GM21526 (cell line): ENCODE data around the gene RPE.

Source experiments
- ATAC-seq: cut with Tn5 transposase; IDR thresholded peaks from one replicate; pipeline ENCODE4 v1.9.1; 2021; ENCODE audit warnings: moderate library complexity; ENCODE audit not compliant: unreplicated experiment, low FRiP score

RPE gene

DNA sequence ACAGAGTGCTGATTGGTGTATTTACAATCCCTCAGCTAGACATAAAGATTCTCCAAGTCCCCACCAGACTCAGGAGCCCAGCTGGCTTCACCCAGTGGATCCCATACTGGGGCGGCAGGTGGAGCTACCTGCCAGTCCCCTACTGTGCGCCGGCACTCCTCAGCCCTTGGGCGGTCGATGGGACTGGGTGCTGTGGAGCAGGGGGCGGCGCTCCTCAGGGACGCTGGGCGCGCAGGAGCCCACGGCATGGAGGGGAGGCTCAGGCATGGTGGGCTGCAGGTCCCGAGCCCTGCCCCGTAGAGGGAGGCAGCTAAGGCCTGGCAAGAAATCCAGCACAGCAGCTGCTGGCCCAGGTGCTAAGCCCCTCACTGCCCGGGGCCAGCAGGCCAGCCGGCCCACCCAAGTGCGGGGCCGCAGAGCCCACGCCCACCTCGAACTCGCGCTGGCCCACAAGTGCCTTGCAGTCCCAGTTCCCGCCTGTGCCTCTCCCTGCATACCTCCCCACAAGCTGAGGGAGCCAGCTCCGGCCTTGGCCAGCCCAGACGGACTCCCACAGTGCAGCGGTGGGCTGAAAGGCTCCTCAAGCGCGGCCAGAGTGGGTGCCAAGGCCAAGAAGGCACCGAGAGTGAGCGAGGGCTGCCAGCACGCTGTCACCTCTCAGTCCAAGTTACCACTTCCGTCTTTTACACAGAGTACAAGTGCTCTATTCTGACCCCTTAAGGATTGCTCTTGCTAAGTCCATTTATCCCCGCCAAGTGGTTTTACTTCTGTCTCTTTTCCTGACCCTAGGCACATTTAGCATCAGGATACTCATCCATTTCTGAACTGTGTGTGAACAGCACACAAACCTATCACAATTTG, 1.7 kb upstream of the RPE start:
- ATAC-seq = no peak

DNA sequence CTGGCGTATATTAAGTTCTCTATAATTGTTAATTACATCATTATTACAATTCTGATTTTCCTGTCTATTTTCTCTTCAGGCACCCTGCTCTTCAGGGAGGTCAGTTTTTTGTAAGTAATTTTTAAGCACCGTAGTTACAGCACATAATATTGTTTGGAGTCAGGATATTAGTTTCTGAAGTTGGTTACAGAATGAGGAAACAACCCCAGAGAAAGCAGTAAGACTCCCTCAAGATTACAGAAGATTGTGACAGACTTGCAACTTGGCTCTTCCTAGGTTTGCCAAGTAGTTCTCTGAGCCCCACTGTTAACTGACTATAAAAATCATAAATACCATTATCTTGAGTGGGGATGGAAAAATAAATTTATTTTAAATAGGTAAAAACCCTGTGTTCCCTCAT, 921 bp downstream of the RPE start:
- no peak for ATAC-seq

DNA sequence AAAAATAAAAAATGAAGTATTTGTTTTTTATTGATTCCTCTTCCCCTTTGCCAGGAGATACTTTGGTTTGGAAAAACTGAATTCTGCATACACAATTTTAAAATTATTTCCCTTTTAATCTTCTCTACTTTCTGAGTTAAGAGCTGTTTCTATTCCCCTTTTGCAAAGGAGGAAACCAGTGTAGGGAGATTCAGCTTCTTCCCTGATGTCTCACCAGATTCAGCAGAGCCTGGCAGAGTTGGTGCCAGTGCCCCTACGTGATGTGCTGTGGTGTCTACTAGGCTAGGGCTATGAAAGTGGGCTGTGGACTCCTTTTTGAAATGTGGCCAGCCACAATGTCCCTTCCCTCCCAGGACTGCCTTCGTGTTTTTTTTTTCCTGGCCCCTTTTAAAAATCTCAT, 2.4 kb downstream of the RPE start:
- ATAC-seq = no peak

DNA sequence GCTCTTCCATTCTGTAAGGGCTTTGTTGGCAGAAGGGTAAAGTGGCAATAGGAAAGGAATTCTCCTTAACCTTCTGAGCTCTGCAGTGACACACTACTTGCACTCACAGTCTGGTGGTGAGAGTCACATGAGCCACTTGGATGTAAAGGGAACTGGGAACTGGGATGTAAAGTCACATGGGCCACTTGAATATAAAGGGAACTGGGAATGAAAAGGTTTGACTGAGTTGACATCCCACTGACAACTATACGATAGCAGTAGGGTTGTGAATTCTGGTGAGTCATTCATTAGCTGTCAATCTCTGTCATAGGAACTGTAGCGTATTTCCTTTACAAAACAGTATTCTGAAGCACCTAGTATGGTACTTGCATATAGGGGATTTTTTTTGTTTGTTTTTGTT, 5.5 kb downstream of the RPE start:
- ATAC-seq = no peak

DNA sequence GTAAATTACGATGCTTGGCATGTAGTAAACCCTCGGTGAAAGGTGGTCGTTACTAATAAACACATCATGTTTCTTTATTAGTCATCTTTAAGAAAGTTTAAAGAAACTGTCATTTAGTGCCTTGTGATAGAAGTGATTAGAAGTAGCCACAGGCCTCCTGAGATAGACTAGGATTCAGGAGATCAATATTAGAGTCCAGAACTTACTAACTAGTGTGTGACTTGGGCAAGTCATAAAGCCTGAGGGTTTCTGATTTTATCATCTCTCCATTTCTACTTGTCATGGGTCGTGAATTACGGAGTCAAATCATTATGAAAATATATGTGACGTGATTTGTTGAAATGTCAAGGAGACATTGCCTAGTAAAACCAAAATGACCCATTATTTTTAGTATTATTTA, 6.7 kb downstream of the RPE start:
- no peak for ATAC-seq

DNA sequence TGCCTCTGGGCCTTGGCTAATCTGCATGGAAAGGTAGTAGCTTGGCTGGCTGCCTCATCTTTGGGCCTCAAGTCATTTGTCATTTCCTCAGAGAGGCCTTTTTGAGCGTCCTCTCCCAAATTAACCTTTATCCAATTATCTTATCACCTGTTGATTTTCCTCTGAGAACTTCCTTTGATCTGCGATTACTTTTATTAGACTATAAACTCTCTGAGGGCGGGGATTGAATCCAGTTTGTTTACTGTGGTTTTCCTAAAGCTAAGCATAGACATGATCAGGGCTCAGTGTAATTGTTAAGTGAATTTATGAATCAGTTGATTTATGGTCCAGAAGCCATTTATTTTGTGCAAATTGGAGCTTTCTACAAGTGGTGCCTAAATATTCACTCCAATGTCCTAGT, 7.5 kb downstream of the RPE start:
- ATAC-seq = no peak

DNA sequence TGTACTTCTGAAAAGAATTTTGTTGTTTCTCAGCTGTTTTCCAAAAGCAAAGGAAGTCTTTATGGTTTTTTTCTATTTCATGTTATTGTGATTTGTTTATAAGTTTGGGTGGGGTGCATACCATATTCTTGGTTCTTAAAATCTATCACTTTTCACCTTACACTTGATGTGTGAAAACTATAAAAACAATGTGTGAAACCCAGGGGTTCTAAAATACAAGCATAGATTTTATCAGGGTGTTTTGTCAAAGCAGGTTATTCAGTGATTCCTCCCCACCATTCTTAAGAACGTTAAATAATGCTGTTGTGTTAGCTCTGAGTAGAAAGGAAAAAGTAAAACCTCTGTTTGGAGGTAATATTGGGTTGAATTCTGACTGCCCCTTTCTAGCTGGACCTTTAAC, 17.7 kb downstream of the RPE start:
- ATAC-seq = no peak

DNA sequence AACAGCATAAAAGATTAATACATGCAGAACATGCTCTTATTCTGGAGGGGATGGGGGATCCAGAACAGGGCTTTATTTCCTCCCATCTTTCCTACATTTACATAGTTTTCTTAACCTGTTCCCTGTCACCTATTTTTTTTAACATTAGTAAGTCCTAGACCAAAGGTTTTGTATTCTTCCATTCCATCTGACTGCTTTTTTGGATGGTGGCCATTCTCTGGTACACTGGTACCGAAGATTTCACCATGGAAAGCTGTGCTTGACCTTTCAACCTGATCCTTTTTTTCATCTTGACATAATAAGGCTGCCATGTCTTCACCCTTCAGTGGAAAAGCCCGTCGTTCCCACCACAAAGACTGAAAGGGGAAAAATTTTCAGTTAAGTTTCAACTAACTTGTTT, 20.4 kb downstream of the RPE start:
- no peak for ATAC-seq

DNA sequence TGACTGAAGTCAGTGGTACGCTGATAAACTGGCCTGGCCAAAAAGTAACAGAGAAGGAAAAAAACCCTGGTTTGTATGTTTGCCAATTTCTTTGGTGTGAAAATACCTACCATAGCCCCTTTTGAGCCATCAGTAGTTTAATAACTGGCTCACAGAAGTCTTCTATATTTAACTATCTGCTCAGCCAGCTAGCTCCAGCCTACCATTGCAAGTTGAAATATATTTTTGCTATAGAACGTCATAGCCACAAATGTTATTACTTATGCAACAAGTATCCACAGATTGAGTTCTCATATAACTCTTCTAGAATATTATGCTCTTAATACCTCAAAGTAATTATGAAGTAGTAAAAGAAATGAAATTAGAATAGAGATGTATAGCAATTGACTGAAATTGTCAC, 25.2 kb downstream of the RPE start:
- no peak for ATAC-seq

DNA sequence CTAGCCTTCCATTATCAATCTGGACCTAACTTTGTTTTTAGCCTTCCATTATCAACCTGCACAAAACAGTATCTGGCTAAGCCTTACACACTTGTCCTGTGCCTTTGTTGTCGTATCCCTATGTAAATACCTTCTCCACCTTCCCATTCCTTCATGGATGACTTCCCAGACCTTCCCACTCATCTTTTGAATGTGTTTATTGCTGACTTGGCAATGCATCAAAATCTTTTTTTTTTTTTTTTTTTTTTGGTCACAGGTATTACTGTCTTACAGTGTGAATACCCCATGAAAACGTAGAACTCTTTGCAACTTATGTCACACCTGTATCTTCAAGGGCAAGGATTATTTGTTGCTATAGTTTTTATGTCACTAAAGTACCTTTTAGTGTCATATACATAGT, 25.7 kb downstream of the RPE start:
- ATAC-seq = no peak

DNA sequence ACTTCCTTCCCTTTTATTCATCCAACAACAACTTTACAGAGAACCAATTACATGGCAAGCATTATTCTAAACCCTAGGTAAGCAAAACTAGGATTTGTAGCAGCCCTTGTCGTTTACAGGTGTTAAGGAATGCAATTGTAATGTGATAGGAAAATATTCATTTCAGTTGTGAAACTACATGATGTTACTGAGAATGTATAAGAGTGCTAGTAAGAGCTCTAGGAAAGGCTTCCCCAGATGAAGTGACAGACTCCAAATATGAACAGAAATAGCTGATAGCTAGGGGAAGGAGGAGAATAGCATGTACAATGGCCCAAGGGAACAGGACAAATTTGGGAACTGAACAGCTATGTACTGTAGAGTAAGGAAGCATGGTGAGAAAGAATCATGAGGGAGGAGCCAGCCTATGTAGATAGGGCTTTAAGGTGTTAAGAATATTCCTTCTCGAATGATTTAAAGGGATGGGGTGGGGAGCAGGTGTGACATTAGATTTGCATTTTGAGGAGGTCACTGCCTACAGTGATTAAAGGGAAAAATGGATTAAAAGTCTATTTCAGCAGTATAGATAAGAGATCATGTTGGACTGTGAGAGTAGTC, 31.7 kb downstream of the RPE start:
- no peak for ATAC-seq

DNA sequence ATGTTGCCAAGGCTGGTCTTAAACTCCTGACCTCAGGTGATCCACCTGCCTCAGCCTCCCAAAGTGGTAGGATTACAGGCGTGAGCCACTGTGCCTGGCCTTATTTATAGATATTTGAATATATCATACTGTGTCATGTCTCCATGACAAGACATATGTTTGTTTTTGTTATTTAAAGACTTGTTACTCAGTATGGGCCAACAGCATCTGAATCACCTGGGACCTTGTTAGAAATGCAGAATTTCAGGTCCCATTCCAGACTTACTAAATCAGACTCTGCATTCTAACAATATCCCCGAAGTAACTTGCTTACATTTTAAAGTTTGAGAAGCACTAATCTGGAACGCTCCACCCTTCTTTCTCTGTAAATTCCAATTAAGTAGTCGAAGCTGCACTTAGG, 33.2 kb downstream of the RPE start:
- no peak for ATAC-seq

DNA sequence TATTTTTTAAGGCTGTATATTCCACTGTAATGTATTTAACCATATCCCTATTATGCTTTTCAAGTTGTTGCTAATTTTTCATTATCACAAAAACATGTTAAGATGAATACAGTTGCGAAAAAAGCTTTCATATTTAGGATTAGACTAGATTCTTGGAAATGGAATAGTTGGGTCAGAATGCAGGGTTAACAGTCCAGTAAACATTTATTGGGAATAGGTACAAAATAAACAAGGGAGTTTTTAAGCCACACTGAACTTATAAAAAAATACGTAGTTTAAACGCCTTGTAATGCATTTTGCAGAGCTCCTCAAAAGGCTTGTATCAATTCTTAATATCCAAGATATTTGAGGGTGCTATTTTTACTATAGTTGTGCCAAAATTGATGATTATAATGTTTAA, 35.6 kb downstream of the RPE start:
- no peak for ATAC-seq

DNA sequence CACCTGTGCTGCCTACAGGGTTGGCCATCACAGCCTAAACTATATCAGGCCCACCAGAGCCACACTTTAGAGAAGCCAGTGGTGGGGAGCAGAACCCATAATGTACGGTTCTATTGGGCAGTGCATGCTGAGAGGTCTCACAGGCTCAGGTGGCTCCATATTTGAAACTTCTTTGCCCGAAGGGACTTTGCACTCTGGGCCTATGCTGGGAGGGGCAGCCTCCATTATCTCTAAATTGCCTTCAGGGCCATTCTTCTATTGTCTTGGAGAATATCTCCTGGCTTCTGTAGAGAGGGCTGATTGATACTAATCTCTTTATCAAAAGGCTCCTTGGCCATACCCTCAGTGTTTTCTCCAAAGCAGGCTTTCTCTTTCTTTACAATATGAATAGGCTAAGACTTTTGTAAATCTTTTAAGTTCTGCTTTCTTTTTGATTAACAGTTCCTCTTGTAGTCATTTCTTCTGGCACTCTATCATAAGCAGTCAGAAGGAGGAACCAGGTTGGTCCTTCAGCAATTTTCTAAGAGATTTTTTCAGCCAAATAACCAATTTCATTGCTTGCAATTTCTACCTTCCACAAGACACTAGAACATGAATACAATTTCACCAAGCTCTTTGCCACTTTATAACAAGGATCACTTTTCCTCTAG, 44.5 kb downstream of the RPE start:
- ATAC-seq = no peak

DNA sequence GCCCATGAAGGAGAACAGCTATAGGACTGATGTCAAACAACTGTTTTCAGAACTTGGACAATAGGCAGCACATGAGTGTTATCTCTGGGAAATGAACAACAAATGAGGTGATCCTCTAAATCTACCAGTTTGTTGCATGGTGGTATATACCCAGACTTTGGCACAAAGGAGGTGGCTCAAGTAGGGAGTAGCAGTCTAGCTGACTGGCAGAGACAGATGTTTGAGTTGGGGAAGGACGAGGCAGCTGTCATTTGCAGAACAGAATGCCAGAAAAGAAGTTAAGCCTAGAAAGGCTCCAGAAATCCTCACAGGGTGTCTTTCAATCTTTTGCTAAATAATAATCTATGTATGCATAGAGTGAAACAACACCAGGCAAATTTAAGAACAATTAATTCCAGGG, 47.4 kb downstream of the RPE start:
- no peak for ATAC-seq

DNA sequence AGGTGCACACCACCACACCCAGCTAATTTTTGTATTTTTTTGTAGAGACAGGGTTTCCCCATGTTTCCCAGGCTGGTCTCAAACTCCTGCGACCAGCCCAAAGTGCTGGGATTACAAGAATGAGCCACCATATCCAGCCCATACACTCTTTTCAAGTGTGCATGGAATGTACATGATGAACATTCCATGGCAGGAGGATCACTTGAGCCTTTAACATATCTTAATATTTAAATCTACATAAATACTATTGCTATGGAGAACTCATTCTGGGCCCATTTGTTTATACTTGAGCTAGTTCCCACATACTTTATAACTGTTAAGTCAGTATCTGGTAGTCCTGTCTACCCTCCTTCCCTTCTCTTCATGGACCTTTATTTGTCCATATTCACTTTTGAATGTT, 48.4 kb downstream of the RPE start:
- no peak for ATAC-seq

DNA sequence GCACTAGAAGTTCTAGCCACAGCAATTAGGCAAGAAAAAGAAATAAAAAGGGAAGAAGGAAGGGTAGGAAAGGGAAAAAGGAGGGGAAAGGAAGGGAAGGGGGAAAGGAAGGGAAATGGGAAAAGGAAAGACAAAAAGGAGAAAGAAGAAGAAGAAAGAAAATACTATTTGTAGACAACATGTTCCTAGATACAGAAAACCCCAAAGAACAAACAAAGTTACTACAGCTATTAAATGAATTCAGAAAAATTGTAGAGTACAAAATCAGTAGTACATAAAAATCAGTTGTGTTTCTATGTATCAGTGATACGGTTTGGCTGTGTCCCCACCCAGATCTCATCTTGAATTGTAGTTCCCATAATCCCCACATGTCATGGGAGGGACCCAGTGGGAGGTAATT, 52.3 kb downstream of the RPE start:
- no peak for ATAC-seq

DNA sequence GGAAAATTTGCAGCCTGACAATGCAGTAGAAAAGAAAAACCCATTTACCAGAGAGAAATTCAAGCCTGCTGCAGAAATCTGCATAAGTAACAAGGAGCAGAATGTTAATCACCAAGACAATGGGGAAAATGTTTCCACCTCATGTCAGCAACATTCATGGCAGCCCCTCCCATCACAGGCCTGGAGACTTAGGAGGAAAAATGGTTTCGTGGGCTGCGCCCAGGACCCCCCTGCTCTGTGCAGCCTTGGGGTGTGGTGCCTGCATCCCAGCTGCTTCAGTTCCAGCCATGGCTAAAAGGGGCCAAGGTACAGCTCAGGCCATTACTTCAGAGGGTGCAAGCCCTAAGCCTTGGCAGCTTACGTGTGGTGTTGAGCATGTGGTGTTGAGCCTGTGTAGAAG, 53.4 kb downstream of the RPE start:
- ATAC-seq = no peak

DNA sequence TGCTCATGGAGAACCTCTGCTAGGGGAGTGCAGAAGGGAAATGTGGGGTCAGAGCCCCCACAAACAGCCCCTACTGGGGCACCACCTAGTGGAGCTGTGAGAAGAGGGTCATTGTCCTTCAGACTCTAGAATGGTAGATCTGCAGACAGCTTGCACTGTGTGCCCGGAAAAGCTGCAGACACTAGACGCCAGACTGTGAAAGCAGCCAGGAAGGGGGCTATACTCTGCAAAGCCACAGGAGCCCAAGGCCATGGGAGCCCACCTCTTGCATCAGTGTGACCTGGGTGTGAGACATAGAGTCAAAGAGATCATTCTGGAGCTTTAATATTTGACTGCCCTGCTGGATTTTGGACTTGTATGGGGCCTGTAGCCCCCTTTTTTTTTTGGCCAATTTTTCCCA, 60.9 kb downstream of the RPE start:
- ATAC-seq = no peak
